DOHH2 (cell line): ENCODE measurements around the gene KATNBL1.

Experiments used
- H3F3A ChIP-seq: fragments of 200-600 bp; sonication (generic), shearing (Covaris generic); 2 replicates; pipeline ENCODE4 v1.6.0; 2016; ENCODE audit warnings: antibody characterized with exemption, mild to moderate bottlenecking; ENCODE audit not compliant: control insufficient read depth, insufficient read depth
- H3K27ac ChIP-seq: fragments of 200-600 bp; sonication (generic); 2 replicates; pipeline ENCODE4 v1.5.1; 2014; ENCODE audit warnings: low read depth, mild to moderate bottlenecking, low read length, moderate library complexity
- H3K27me3 ChIP-seq: fragments of 200-600 bp; sonication (generic); 2 replicates; pipeline ENCODE4 v1.6.1; 2014; ENCODE audit warnings: mild to moderate bottlenecking, low read length, mixed read lengths; ENCODE audit not compliant: control insufficient read depth
- H3K36me3 ChIP-seq: fragments of 200-600 bp; sonication (generic); 2 replicates; pipeline ENCODE4 v1.6.1; 2014; ENCODE audit warnings: mild to moderate bottlenecking, low read length, moderate library complexity, mixed read lengths; ENCODE audit not compliant: control insufficient read depth
- H3K4me1 ChIP-seq: fragments of 200-600 bp; sonication (generic); 2 replicates; pipeline ENCODE4 v1.6.1; 2014; ENCODE audit warnings: mild to moderate bottlenecking, low read length, mixed read lengths; ENCODE audit not compliant: control insufficient read depth
- H3K4me2 ChIP-seq: fragments of 200-600 bp; sonication (generic); 2 replicates; pipeline ENCODE4 v1.6.0; 2014; ENCODE audit warnings: mild to moderate bottlenecking, low read length, moderate library complexity
- H3K4me3 ChIP-seq: fragments of 200-600 bp; sonication (generic); 2 replicates; pipeline ENCODE4 v1.5.1; 2014; ENCODE audit warnings: mild to moderate bottlenecking, low read length, mixed read lengths
- H3K79me2 ChIP-seq: fragments of 200-600 bp; sonication (generic); 2 replicates; pipeline ENCODE4 v1.6.1; 2014; ENCODE audit warnings: mild to moderate bottlenecking, low read length, mixed read lengths; ENCODE audit not compliant: control insufficient read depth
- H3K9me2 ChIP-seq: fragments of 200-600 bp; sonication (generic); replicated peaks from 2 replicates; pipeline ENCODE4 v1.6.1; 2014; ENCODE audit warnings: mild to moderate bottlenecking, low read length, mixed read lengths; ENCODE audit not compliant: control insufficient read depth
- H3K9me3 ChIP-seq: fragments of 200-600 bp; sonication (generic); 2 replicates; pipeline ENCODE4 v1.6.1; 2014; ENCODE audit warnings: antibody characterized with exemption, low read length, mixed read lengths; ENCODE audit not compliant: control insufficient read depth, insufficient read depth
- H4K20me1 ChIP-seq: fragments of 200-600 bp; sonication (generic); 2 replicates; pipeline ENCODE4 v1.6.0; 2014; ENCODE audit warnings: low read depth, mild to moderate bottlenecking, antibody characterized with exemption, low read length, moderate library complexity; ENCODE audit not compliant: control insufficient read depth, insufficient read depth
- CTCF ChIP-seq: fragments of 200-600 bp; sonication (generic); IDR thresholded peaks from one replicate; pipeline ENCODE4 v1.5.1; 2014; ENCODE audit warnings: antibody characterized with exemption, mild to moderate bottlenecking, low read depth, low read length; ENCODE audit not compliant: poor library complexity, severe bottlenecking
- EZH2phosphoT487 ChIP-seq: fragments of 200-600 bp; sonication (generic); IDR thresholded peaks from 2 replicates; pipeline ENCODE4 v1.6.1; 2017; ENCODE audit warnings: borderline replicate concordance, mild to moderate bottlenecking, antibody characterized with exemption, low read length, moderate library complexity, mixed read lengths

Gene KATNBL1

GRCh38 chr15:34154725-34155204 is 55.1 kb downstream of the KATNBL1 start:
- H4K20me1 ChIP-seq, result no peaks in the 10 kb centered on the region
- H3F3A ChIP-seq, result no peaks in the 10 kb centered on the region
- H3K9me2 ChIP-seq, result no peaks in the 10 kb centered on the region
- H3K79me2 ChIP-seq, result no peaks in the 10 kb centered on the region
- peaks cover 15% of the 10 kb centered on the region for H3K4me1 ChIP-seq
- no peaks in the 10 kb centered on the region for H3K27me3 ChIP-seq
- H3K27ac ChIP-seq, result no peak overlapping the region
- H3K9me3 ChIP-seq, result peaks cover 24% of the 10 kb centered on the region
- no peak overlapping the region for H3K4me2 ChIP-seq
- H3K36me3 ChIP-seq, result peaks cover 47% of the 10 kb centered on the region
- H3K4me3 ChIP-seq, result no peak overlapping the region
- TF ChIP-seq EZH2phosphoT487 (no peak), CTCF (no peak)

GRCh38 chr15:34147371-34148140 is 62.3 kb downstream of the KATNBL1 start:
- H3K36me3 ChIP-seq, result peaks cover 40% of the 10 kb centered on the region
- H3K79me2 ChIP-seq, result no peaks in the 10 kb centered on the region
- peaks cover 11% of the 10 kb centered on the region for H3K4me1 ChIP-seq
- H3K27me3 ChIP-seq, result no peaks in the 10 kb centered on the region
- H3K4me3 ChIP-seq, result no peak overlapping the region
- H3F3A ChIP-seq, result no peaks in the 10 kb centered on the region
- TF ChIP-seq EZH2phosphoT487 (no peak), CTCF (no peak)
- H3K4me2 ChIP-seq, result no peak overlapping the region
- no peaks in the 10 kb centered on the region for H4K20me1 ChIP-seq
- H3K9me2 ChIP-seq, result no peaks in the 10 kb centered on the region
- no peak overlapping the region for H3K27ac ChIP-seq
- H3K9me3 ChIP-seq, result no peaks in the 10 kb centered on the region

- no peak overlapping the region for H3K4me2 ChIP-seq
- H3K36me3 ChIP-seq, result no peaks in the 10 kb centered on the region
- TF ChIP-seq CTCF (no peak), EZH2phosphoT487 (no peak)
- no peaks in the 10 kb centered on the region for H3K79me2 ChIP-seq
- H3K9me2 ChIP-seq, result no peaks in the 10 kb centered on the region
- H3K27me3 ChIP-seq, result no peaks in the 10 kb centered on the region
- H3F3A ChIP-seq, result no peaks in the 10 kb centered on the region
- H3K4me1 ChIP-seq, result no peaks in the 10 kb centered on the region
- H3K9me3 ChIP-seq, result no peaks in the 10 kb centered on the region
- no peak overlapping the region for H3K4me3 ChIP-seq
- H4K20me1 ChIP-seq, result no peaks in the 10 kb centered on the region
- no peak overlapping the region for H3K27ac ChIP-seq
Observed at GRCh38 chr15:34133511-34133910, 76.4 kb downstream of the KATNBL1 start.
